NCI-H2196 treated with DMSO at 0.1 percent for 48 hours (cell line): ENCODE measurements around the gene TEX22.
A peak's percentile ranks its signal among the peaks of the same experiment; 100 is the strongest.

Source experiments
- DNase-seq: peaks from one replicate; lab custom pipeline; 2025; ENCODE audit not compliant: unreplicated experiment; lab: John Stamatoyannopoulos, UW

TEX22 gene

GRCh38 chr14:105398726-105399465 is 558 bp downstream of the TEX22 start:
- DNase-seq: no peak

DNA sequence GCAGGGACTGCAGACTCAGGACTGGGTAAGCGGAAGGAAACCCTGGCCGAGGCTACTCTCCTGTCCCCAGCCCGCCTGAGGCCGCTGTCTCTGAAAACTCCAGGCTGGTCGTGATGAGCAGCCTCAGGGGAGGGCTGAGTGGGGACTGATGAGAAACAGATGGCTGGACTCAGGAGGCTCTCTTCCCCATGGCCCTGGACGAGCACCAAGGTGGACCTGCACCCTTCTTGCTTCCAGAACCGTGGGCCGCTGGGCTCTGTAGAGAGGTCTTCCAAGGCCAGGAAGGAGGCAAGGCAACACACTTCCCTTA is 1.1 kb downstream of the TEX22 start:
- DNase-seq: no peak

GRCh38 chr14:105400016-105400415 is 1.7 kb downstream of the TEX22 start:
- no peak for DNase-seq

GRCh38 chr14:105401699-105402098 is 3.4 kb downstream of the TEX22 start:
- DNase-seq: no peak

DNA sequence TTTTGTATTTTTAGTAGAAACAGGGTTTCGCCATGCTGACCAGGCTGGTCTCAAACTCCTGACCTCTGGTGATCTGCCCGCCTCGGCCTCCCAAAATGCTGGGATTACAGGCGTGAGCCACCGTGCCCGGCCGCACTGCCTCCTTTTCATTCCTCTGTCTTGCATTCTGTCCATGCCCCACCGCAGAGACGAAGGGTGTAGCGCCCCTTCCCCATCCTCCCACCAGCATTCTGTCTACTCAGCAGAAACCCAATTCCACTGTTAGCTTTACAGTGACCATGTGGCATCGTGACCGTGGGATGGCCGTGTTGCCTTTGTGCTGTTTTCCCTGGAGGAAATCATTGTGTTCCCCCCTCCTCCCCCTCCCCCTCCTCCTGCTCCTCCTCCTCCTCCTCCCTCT is 10.3 kb downstream of the TEX22 start:
- no peak for DNase-seq

DNA sequence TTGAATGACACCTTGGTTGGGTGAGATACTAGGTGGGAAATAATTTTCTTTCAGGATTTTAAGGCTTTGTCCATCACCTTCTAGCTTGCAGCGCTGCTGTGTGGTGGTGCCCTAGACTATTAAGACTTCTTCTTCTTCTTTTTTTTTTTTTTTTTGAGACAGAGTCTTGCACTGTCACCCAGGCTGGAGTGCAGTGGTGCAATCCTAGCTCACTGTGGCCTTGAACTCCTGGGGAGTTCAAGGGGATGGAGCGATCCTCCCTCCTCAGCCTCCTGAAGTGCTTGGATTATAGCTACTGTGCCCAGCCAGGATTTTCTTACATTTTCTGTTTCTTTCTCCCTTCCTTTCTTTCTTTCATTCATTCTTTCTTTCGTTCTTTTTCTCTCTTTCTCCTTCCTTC is 11.0 kb downstream of the TEX22 start:
- no peak for DNase-seq

DNA sequence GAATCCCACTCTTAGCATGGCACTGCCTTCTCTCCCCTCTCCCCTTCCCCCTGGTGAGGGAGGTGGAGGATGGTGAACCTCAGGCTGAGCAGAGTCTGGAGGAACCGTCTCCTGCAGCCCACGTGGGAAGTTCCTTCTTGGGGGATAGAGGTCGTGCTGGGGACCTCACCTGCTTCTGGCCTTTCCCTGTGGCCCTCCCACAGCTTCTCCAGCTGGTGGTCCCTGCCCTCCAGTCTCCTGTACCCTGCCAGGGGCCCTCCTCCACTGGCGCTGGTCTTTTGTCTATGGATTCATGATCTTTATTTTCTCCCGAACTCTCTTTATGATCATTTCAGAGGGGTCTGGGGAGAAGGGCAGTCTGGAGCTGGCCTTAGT is 12.3 kb downstream of the TEX22 start:
- DNase-seq: no peak

DNA sequence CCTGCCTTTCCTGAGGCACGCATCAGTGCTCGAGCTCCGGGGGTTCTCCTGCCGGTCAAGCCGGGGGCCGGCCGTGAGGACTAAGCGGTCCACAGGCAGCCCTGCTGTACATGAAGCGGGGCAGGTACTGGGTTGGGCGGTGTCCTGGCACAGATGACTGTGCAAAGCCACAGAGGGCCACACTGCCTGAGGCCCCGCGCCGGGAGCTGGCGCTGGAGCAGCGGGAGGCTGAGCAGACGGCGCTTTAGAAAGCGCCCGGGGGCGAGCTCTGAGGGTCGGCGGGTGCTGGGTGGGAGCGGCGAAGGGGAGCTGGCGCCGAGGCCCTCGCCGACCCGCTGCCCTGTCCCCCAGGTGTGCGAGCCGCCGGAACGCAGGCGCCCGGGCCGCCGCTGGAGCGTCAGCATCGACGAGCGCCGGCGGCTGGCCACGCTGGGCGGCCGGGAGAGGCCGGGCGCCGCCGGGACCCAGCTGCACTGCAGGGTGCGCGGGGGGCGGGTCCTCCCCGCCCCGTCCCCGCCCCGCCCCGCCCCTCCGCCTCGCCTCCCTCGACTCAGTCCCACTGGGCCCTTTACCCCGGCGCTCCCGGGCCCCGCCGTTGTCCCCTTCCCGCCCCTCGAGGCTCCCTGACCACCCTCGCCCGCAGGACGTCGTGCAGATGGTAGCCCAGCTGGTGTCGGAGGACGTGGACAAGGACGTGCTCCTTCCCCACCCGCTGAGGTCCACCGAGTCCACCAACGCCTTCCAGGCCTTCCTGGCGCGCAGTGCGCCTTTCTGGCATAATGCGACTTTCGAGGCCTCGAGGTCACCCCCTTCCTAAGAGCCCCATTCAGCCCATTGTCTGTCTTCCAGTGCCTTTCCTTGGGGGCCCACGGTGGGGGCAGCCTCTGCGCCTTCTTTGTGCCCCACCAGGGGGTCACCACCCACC is 12.9 kb downstream of the TEX22 start:
- DNase-seq: no peak

- no peak for DNase-seq
Observed at GRCh38 chr14:105411985-105412770, 13.8 kb downstream of the TEX22 start.

GRCh38 chr14:105412771-105413543 is 14.6 kb downstream of the TEX22 start:
- DNase-seq: peak; percentile 15

DNA sequence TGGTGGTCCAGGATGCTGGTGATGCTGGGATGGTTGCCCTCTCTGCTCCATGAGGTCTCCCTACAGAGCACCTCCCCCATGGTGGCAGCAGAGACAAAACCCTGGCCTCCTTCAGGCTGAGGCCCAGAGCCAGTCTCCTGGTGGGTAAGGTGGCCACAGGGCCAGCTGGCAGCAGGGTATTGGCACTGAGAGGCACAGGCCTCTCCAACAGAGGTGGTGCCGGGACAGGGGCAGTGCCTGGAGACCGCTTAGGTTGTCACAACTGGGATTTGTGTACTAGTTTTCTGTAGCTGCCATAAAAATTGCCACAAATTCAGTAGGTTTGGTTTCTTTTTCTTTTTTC is 15.2 kb downstream of the TEX22 start:
- no peak for DNase-seq

- DNase-seq: no peak
Observed at GRCh38 chr14:105414456-105415371, 16.4 kb downstream of the TEX22 start.

DNA sequence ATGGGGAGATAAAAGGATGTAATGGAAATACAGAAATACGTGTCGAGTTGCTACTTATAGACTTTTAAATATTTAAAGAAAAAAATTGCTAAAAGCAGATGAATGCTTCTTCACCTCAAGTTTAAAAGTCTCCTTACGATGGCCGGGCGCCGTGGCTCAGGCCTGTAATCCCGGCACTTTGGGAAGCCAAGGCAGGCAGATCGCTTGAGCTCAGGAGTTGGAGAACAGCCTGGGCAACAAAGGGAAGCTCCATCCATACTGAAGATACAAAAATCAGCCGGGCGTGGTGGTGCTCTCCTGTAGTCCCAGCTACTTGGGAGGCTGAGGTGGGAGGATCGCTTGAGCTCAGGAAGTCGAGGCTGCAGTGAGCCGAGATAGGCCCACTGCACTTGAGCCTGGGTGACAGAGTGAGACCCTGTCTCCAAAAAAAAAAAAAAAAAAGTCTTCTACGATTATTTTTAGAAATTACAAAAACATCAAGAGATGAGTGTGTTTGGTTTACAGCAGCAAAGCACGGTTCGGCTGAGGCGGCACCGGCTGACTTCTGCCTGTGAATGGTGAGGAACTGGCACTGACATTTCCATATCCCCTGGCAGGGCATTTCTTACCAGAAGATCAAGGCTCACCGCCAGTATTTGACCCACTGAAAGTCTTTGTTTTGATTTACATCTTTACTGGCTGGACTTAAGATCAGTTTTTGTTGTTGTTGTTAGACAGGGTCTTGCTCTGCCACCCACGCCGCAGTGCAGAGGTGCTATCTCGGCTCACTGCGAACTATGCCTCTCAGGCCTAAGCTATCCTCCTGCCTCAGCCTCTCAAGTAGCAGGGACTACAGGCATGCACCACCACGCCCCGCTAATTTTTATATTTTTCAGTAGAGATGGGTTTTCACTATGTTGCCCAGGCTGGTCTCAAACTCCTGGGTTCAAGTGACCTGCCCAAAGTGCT is 17.4 kb downstream of the TEX22 start:
- DNase-seq: no peak

DNA sequence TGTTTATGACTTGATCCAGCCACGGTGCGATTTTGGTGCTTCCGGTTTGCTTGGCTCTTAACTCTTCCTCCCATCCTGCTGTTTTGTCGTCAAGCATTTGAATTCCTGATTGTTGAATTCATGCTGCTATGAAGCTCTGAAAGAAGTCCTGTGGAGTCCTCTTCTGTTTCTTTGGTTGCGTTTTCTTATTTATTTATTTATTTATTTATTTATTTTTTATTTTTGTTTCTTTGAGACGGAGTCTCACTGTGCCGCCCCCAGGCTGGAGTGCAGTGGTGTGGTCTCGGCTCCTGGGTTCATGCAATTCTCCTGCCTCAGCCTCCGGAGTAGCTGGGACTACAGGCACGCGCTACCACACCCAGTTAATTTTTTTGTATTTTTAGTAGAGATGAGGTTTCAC is 18.3 kb downstream of the TEX22 start:
- no peak for DNase-seq

GRCh38 chr14:105417690-105418121 is 19.4 kb downstream of the TEX22 start:
- no peak for DNase-seq

DNA sequence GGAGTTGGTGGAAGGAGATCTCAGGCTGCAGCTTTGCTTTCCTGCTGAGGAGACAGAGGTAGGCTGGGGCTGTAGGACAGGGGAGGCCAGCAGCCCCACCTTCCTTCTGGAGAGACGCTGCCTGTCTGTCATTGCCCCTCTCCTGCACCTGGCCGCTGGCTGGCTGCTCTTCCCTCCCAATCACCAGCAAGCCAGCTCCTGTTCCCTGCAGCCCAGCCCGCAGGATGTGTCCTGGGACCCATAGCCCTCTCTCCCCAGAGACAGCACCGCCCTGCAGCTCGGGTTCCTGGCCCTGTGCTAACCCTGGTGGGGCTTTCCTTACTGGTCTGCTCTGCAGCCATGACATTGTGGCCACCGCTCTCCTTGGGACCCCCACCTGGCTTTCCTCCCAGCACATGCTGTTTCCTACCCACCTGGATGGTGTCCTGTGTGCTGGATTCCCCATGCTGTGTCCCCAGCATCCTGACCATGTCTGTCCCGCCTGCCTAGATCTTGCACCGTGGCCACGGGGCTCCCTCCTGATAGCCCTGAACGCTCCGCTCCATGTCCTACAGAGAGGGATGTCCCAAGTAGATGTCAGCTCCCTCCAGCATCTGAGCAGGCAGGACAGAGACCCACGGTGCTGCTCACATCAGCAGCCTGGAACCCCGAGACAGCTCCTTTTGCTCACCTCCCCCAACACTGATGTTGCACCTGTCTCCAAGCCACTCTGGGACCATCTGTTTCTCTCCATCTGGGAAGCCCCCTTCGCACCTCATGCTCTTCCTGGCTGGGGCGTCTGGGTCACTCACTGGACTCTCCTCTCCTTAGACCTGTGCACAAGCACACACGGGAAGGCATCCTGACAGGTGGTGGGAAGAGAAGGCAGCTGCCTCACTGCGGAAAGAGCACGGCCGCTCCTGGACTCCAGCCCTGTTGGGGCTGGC is 20.2 kb downstream of the TEX22 start:
- no peak for DNase-seq

- peak; percentile 0 for DNase-seq
Observed at GRCh38 chr14:105419195-105420091, 21.1 kb downstream of the TEX22 start, which contains the start of gene MTA1. Gene MTA1, plus strand, starts transcription at chr14:105419827. Its CDS starts 209 bp downstream, at chr14:105420036.
